SJCRH30 (cell line): Measurements from ENCODE around the gene TBX20. TPM values are rescaled to one million over a fixed set of nuclear protein-coding genes. Genes with fewer than 3 reads are reported as not detected.
A peak's percentile ranks its signal among the peaks of the same experiment; 100 is the strongest.

Experiments used
- DNase-seq, 2 experiments: peaks; one replicate each; pipeline ENCODE4 v3.0.0-alpha.2; 2015 to 2020
- H3K27ac ChIP-seq: fragments of 250-450 bp; sonication (Bioruptor Pico); 2 replicates; pipeline ENCODE4 v1.5.1; 2020; ENCODE audit warnings: mild to moderate bottlenecking, moderate library complexity
- H3K27me3 ChIP-seq: fragments of 250-450 bp; sonication (Bioruptor Pico); 2 replicates; pipeline ENCODE4 v1.5.1; 2020; ENCODE audit warnings: mild to moderate bottlenecking, moderate library complexity
- H3K36me3 ChIP-seq: fragments of 250-450 bp; sonication (Bioruptor Pico); 2 replicates; pipeline ENCODE4 v1.5.1; 2020; ENCODE audit warnings: mild to moderate bottlenecking, moderate library complexity
- H3K4me1 ChIP-seq: fragments of 250-450 bp; sonication (Bioruptor Pico); 2 replicates; pipeline ENCODE4 v1.5.1; 2020; ENCODE audit warnings: mild to moderate bottlenecking, moderate library complexity
- H3K4me3 ChIP-seq: fragments of 250-450 bp; sonication (Bioruptor Pico); 2 replicates; pipeline ENCODE4 v1.5.1; 2020; ENCODE audit warnings: mild to moderate bottlenecking, moderate library complexity
- H3K9me3 ChIP-seq: fragments of 250-450 bp; sonication (Bioruptor Pico); replicated peaks from 2 replicates; pipeline ENCODE4 v1.5.1; 2020; ENCODE audit warnings: mild to moderate bottlenecking, moderate library complexity
- total RNA-seq: library from RNA; depleted of rRNA; stranded (reverse); fragments of >200 nt; shearing (Covaris generic); gene quantifications from 2 replicates; pipeline ENCODE4 v1.2.3, GENCODE V29; 2014

TBX20 gene
- total RNA-seq, 1 experiment from 2014 or later: 2.6 TPM

- Histone ChIP-seq H3K27me3 (peaks cover 11% of the 10 kb centered on the region), H3K36me3 (no peaks in the 10 kb centered on the region), H3K4me3 (no peak overlapping the region), H3K9me3 (no peaks in the 10 kb centered on the region), H3K27ac (no peak overlapping the region), H3K4me1 (no peaks in the 10 kb centered on the region)
- DNase-seq: no peak
These were observed 5.1 kb upstream of the TBX20 start for GRCh38 chr7:35258868-35259522.

- H3K27ac ChIP-seq: no peak overlapping the region
- peaks cover 11% of the 10 kb centered on the region for H3K27me3 ChIP-seq
- no peaks in the 10 kb centered on the region for H3K4me1 ChIP-seq
- H3K36me3 ChIP-seq: no peaks in the 10 kb centered on the region
- no peak overlapping the region for H3K4me3 ChIP-seq
- no peaks in the 10 kb centered on the region for H3K9me3 ChIP-seq
- DNase-seq: no peak
These were observed 4.4 kb upstream of the TBX20 start for GRCh38 chr7:35258125-35258867.

- peaks cover 11% of the 10 kb centered on the region for H3K27me3 ChIP-seq
- H3K4me3 ChIP-seq: no peak overlapping the region
- DNase-seq: no peak
- H3K9me3 ChIP-seq: no peaks in the 10 kb centered on the region
- no peak overlapping the region for H3K27ac ChIP-seq
- no peaks in the 10 kb centered on the region for H3K36me3 ChIP-seq
- H3K4me1 ChIP-seq: no peaks in the 10 kb centered on the region
These were observed 3.6 kb upstream of the TBX20 start for GRCh38 chr7:35257251-35258124.

- H3K27me3 ChIP-seq: peaks cover 11% of the 10 kb centered on the region
- no peaks in the 10 kb centered on the region for H3K4me1 ChIP-seq
- H3K9me3 ChIP-seq: no peaks in the 10 kb centered on the region
- no peak for DNase-seq
- H3K27ac ChIP-seq: no peak overlapping the region
- no peaks in the 10 kb centered on the region for H3K36me3 ChIP-seq
- no peak overlapping the region for H3K4me3 ChIP-seq
These were observed 2.6 kb upstream of the TBX20 start for GRCh38 chr7:35256256-35257175.

- Histone ChIP-seq H3K9me3 (no peaks in the 10 kb centered on the region), H3K36me3 (no peaks in the 10 kb centered on the region), H3K4me1 (no peaks in the 10 kb centered on the region), H3K27me3 (peaks cover 11% of the 10 kb centered on the region), H3K27ac (no peak overlapping the region), H3K4me3 (no peak overlapping the region)
- no peak for DNase-seq
These were observed 1.7 kb upstream of the TBX20 start for GRCh38 chr7:35255443-35256255.

GRCh38 chr7:35254496-35255442 is 869 bp upstream of the TBX20 start:
- Histone ChIP-seq H3K4me1 (no peaks in the 10 kb centered on the region), H3K27ac (no peak overlapping the region), H3K27me3 (peaks cover 9% of the 10 kb centered on the region; the same call in 1 of the 2 replicates), H3K36me3 (no peaks in the 10 kb centered on the region), H3K4me3 (peak overlapping the region; percentile 65; the same call in 1 of the 2 replicates), H3K9me3 (no peaks in the 10 kb centered on the region)
- no peak for DNase-seq

- Histone ChIP-seq H3K36me3 (no peaks in the 10 kb centered on the region), H3K4me1 (no peaks in the 10 kb centered on the region), H3K9me3 (no peaks in the 10 kb centered on the region), H3K4me3 (peak overlapping the region; percentile 65), H3K27ac (no peak overlapping the region), H3K27me3 (peaks cover 9% of the 10 kb centered on the region; the same call in 1 of the 2 replicates)
- peak in 1 of 2 experiments; percentile 29 for DNase-seq
These were observed 515 bp downstream of the TBX20 start for GRCh38 chr7:35253460-35253709.

GRCh38 chr7:35252612-35253459 is 1.1 kb downstream of the TBX20 start:
- Histone ChIP-seq H3K4me1 (no peaks in the 10 kb centered on the region), H3K4me3 (peak overlapping the region; percentile 65), H3K9me3 (no peaks in the 10 kb centered on the region), H3K36me3 (no peaks in the 10 kb centered on the region), H3K27me3 (peaks cover 9% of the 10 kb centered on the region), H3K27ac (no peak overlapping the region)
- DNase-seq: no peak

GRCh38 chr7:35251606-35252310 is 2.1 kb downstream of the TBX20 start:
- Histone ChIP-seq H3K4me3 (no peak overlapping the region), H3K4me1 (no peaks in the 10 kb centered on the region), H3K36me3 (no peaks in the 10 kb centered on the region), H3K9me3 (no peaks in the 10 kb centered on the region), H3K27me3 (peaks cover 9% of the 10 kb centered on the region), H3K27ac (no peak overlapping the region)
- no peak for DNase-seq

GRCh38 chr7:35250941-35251340 is 3.0 kb downstream of the TBX20 start:
- H3K27me3 ChIP-seq: peaks cover 9% of the 10 kb centered on the region
- no peaks in the 10 kb centered on the region for H3K9me3 ChIP-seq
- H3K4me3 ChIP-seq: no peak overlapping the region
- no peak for DNase-seq
- no peak overlapping the region for H3K27ac ChIP-seq
- H3K4me1 ChIP-seq: no peaks in the 10 kb centered on the region
- H3K36me3 ChIP-seq: no peaks in the 10 kb centered on the region

GRCh38 chr7:35250452-35250851 is 3.4 kb downstream of the TBX20 start:
- Histone ChIP-seq H3K27ac (no peak overlapping the region), H3K4me3 (no peak overlapping the region), H3K36me3 (no peaks in the 10 kb centered on the region), H3K9me3 (no peaks in the 10 kb centered on the region), H3K4me1 (no peaks in the 10 kb centered on the region), H3K27me3 (peaks cover 6% of the 10 kb centered on the region)
- DNase-seq: no peak

GRCh38 chr7:35249537-35249907 is 4.4 kb downstream of the TBX20 start:
- Histone ChIP-seq H3K27ac (no peak overlapping the region), H3K27me3 (peaks cover 4% of the 10 kb centered on the region; the same call in 1 of the 2 replicates), H3K4me1 (no peaks in the 10 kb centered on the region), H3K9me3 (no peaks in the 10 kb centered on the region), H3K36me3 (no peaks in the 10 kb centered on the region), H3K4me3 (peak overlapping the region; percentile 49)
- DNase-seq: peak; percentile 34 to 40
